K562 (cell line): ENCODE measurements around the gene HOXC5. TPM values are rescaled to one million over a fixed set of nuclear protein-coding genes. Genes with fewer than 3 reads are reported as not detected.

Experiments used
- COPS2 ChIP-seq: fragments of 450-650 bp; conservative IDR thresholded peaks from 2 replicates; pipeline ENCODE4 v1.6.1; 2016; ENCODE audit warnings: mild to moderate bottlenecking, moderate library complexity
- ESRRA ChIP-seq: fragments of 450-650 bp; IDR thresholded peaks from 2 replicates; pipeline ENCODE4 v1.6.1; 2014; ENCODE audit warnings: low read depth, mild to moderate bottlenecking, moderate library complexity, borderline replicate concordance
- FOXJ2 ChIP-seq: fragments of 200-800 bp; sonication (Bioruptor generic); IDR thresholded peaks from 2 replicates; pipeline ENCODE4 v1.6.1; 2016; ENCODE audit warnings: missing genetic modification characterization, missing compliant biosample characterization
- HDAC1 ChIP-seq, 2 experiments: fragments of 450-650 bp; IDR thresholded peaks; 2 replicates each; pipeline ENCODE4 v1.6.1; 2016 to 2017; ENCODE audit warnings: inconsistent platforms in 1 of 2, mild to moderate bottlenecking in 1 of 2, moderate library complexity in 1 of 2
- NEUROD1 ChIP-seq: fragments of 150-350 bp; IDR thresholded peaks from 2 replicates; pipeline ENCODE4 v1.6.1; 2014; ENCODE audit warnings: borderline replicate concordance, low read length, low read depth; ENCODE audit not compliant: partially characterized antibody
- NRF1 ChIP-seq, 2 experiments: fragments of 450-650 bp; IDR thresholded peaks in 1 of 2; conservative IDR thresholded peaks in 1 of 2; 2 replicates each; pipeline ENCODE4 v1.6.1; 2014; ENCODE audit warnings: mild to moderate bottlenecking in 2 of 2
- PCBP1 ChIP-seq: fragments of 200-400 bp; formaldehyde crosslinking; IDR thresholded peaks from 2 replicates; pipeline ENCODE4 v1.6.1; 2018; ENCODE audit warnings: mild to moderate bottlenecking, low read depth, low read length; ENCODE audit not compliant: poor library complexity, severe bottlenecking
- RNF2 ChIP-seq: sonication (generic); IDR thresholded peaks from 2 replicates; pipeline ENCODE4 v1.6.1; 2016
- SAFB2 ChIP-seq: fragments of 200-400 bp; formaldehyde crosslinking; IDR thresholded peaks from 2 replicates; pipeline ENCODE4 v1.6.1; 2018; ENCODE audit warnings: borderline replicate concordance, low read length, low read depth, moderate library complexity; ENCODE audit not compliant: severe bottlenecking
- XRCC5 ChIP-seq: fragments of 200-400 bp; formaldehyde crosslinking; IDR thresholded peaks from 2 replicates; pipeline ENCODE4 v1.6.1; 2017; ENCODE audit warnings: low read depth, mild to moderate bottlenecking, low read length
- ZBTB7A ChIP-seq: IDR thresholded peaks from 2 replicates; pipeline ENCODE4 v1.6.1; 2011; ENCODE audit warnings: low read depth, mild to moderate bottlenecking, low read length, moderate library complexity, borderline replicate concordance; ENCODE audit not compliant: control insufficient read depth
- ZFP36 ChIP-seq: fragments of 150-350 bp; IDR thresholded peaks from 2 replicates; pipeline ENCODE4 v1.6.1; 2018; ENCODE audit warnings: low read length, low read depth; ENCODE audit not compliant: partially characterized antibody
- ZZZ3 ChIP-seq: fragments of 450-650 bp; IDR thresholded peaks from 2 replicates; pipeline ENCODE4 v1.6.1; 2016; ENCODE audit warnings: antibody characterized with exemption, mild to moderate bottlenecking, moderate library complexity
- polyA plus RNA-seq, 8 experiments: library from polyadenylated mRNA; depleted of rRNA in 4 of 8; stranded (reverse) in 5 of 8; unstranded in 3 of 8; fragments of >200 nt; fragmentation: Nextera tagmentation in 2 of 8; fragmentation: Illumina TruSeq in 1 of 8; extraction: Ambion mirVana in 2 of 8; extraction: Trizol in 1 of 8; gene quantifications; 2 replicates each; pipeline versions ENCODE4 v1.2.1 to v1.2.3, GENCODE V29; 2011 to 2014; ENCODE audit warnings: inconsistent platforms in 1 of 8, missing spikeins in 1 of 8
- total RNA-seq, 7 experiments: library from RNA; depleted of rRNA in 6 of 7; stranded (reverse); fragments of >200 nt in 6 of 7; fragmentation: Illumina TruSeq in 2 of 7; extraction: Trizol in 2 of 7; gene quantifications; 2 replicates each; pipeline versions ENCODE4 v1.2.1 to v1.2.3, GENCODE V29; 2011 to 2021; ENCODE audit warnings: low replicate concordance in 1 of 7
- TF ChIP-seq, protein P1 (sequence below): fragments of 450-650 bp; IDR thresholded peaks from 2 replicates; pipeline ENCODE4 v1.6.1; 2017; ENCODE audit warnings: antibody characterized with exemption, mild to moderate bottlenecking
- TF ChIP-seq, protein P2 (sequence below): fragments of 250-450 bp; sonication (Bioruptor Pico); IDR thresholded peaks from 2 replicates; pipeline ENCODE4 v1.5.0; 2021; ENCODE audit warnings: mild to moderate bottlenecking, borderline replicate concordance
- TF ChIP-seq, protein P3 (sequence below): fragments of 450-650 bp; formaldehyde crosslinking; IDR thresholded peaks from 2 replicates; pipeline ENCODE4 v1.4.0; 2020; ENCODE audit warnings: mild to moderate bottlenecking, mixed read lengths
- TF ChIP-seq, protein P4 (sequence below): fragments of 200-800 bp; sonication (Bioruptor generic); IDR thresholded peaks from 2 replicates; pipeline ENCODE4 v1.6.1; 2017; ENCODE audit warnings: missing genetic modification characterization, missing compliant biosample characterization

The HOXC5 gene
- total and polyA plus RNA-seq, 9 of the 15 experiments (the other 6 are each of a cell fraction or from before 2014, with no cell fraction given) = 0.10 to 0.44 (median 0.18) TPM; not detected in 4

DNA sequence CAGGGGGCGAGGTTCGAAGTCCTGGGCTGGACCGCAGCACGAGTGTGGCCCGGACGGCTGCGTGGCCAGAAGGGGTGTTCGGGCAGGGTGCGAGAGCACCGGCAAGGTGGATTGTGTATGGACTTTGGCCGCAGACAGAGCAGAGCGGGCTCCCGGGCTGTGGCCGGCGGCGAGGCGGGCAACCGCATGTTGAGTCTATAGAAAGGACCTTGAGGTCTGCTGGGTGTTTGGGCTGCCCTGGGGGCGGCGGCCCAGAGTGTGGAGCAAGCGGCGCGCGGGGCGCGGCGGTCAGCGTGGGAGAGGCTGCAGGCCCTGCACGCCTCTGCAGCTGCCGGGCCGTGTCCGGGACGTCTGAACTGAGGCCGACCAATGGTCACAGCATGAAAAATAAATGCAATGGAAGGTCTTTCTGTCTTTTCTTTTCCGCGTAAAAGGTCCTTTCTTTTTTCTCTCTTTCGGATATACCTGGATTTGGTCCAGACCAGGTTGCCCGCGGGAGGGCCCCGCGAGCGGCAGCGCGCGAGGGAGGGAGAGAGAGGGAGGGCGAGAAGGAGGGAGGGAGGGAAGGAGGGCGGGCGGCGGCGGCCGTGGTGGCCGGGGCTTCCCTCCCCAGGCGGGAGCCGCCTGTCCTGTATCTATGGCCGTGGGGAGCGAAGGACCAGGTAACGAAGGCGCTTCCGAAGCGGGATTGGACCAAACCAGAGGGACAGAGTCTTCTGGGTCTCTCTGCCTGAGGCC lies 38.4 kb upstream of the HOXC5 start (continued):
- TF ChIP-seq, protein P1, sequence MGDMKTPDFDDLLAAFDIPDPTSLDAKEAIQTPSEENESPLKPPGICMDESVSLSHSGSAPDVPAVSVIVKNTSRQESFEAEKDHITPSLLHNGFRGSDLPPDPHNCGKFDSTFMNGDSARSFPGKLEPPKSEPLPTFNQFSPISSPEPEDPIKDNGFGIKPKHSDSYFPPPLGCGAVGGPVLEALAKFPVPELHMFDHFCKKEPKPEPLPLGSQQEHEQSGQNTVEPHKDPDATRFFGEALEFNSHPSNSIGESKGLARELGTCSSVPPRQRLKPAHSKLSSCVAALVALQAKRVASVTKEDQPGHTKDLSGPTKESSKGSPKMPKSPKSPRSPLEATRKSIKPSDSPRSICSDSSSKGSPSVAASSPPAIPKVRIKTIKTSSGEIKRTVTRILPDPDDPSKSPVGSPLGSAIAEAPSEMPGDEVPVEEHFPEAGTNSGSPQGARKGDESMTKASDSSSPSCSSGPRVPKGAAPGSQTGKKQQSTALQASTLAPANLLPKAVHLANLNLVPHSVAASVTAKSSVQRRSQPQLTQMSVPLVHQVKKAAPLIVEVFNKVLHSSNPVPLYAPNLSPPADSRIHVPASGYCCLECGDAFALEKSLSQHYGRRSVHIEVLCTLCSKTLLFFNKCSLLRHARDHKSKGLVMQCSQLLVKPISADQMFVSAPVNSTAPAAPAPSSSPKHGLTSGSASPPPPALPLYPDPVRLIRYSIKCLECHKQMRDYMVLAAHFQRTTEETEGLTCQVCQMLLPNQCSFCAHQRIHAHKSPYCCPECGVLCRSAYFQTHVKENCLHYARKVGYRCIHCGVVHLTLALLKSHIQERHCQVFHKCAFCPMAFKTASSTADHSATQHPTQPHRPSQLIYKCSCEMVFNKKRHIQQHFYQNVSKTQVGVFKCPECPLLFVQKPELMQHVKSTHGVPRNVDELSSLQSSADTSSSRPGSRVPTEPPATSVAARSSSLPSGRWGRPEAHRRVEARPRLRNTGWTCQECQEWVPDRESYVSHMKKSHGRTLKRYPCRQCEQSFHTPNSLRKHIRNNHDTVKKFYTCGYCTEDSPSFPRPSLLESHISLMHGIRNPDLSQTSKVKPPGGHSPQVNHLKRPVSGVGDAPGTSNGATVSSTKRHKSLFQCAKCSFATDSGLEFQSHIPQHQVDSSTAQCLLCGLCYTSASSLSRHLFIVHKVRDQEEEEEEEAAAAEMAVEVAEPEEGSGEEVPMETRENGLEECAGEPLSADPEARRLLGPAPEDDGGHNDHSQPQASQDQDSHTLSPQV = no peak
- TF ChIP-seq ZFP36 (no peak), ESRRA (no peak), COPS2 (no peak), NRF1 (conservative IDR thresholded peaks at IDR 0.05 in 1 of 2, IDR thresholded peaks at IDR 0.05 in 1 of 2) (peak in 1 of 2 experiments; percentile 25; a peak in 1 of 4 replicates), HDAC1 (IDR thresholded peaks at IDR 0.05) (peak in 1 of 2 experiments; percentile 35; a peak in 2 of 4 replicates), FOXJ2 (tag) (no peak), PCBP1 (peak; percentile 44), NEUROD1 (no peak), ZZZ3 (no peak), XRCC5 (no peak), SAFB2 (no peak), ZBTB7A (0 out of 2 replicates have a peak, but pooled peaks have one; percentile 41), RNF2 (peak; percentile 39; the same call in 1 of the 2 replicates)
- TF ChIP-seq, protein P2, sequence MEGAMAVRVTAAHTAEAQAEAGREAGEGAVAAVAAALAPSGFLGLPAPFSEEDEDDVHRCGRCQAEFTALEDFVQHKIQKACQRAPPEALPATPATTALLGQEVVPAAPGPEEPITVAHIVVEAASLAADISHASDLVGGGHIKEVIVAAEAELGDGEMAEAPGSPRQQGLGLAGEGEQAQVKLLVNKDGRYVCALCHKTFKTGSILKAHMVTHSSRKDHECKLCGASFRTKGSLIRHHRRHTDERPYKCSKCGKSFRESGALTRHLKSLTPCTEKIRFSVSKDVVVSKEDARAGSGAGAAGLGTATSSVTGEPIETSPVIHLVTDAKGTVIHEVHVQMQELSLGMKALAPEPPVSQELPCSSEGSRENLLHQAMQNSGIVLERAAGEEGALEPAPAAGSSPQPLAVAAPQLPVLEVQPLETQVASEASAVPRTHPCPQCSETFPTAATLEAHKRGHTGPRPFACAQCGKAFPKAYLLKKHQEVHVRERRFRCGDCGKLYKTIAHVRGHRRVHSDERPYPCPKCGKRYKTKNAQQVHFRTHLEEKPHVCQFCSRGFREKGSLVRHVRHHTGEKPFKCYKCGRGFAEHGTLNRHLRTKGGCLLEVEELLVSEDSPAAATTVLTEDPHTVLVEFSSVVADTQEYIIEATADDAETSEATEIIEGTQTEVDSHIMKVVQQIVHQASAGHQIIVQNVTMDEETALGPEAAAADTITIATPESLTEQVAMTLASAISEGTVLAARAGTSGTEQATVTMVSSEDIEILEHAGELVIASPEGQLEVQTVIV (CRISPR knock-in tag) = no peak
- TF ChIP-seq, protein P3, sequence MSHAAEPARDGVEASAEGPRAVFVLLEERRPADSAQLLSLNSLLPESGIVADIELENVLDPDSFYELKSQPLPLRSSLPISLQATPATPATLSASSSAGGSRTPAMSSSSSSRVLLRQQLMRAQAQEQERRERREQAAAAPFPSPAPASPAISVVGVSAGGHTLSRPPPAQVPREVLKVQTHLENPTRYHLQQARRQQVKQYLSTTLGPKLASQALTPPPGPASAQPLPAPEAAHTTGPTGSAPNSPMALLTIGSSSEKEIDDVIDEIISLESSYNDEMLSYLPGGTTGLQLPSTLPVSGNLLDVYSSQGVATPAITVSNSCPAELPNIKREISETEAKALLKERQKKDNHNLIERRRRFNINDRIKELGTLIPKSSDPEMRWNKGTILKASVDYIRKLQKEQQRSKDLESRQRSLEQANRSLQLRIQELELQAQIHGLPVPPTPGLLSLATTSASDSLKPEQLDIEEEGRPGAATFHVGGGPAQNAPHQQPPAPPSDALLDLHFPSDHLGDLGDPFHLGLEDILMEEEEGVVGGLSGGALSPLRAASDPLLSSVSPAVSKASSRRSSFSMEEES (CRISPR knock-in tag) = no peak
- TF ChIP-seq, protein P4, sequence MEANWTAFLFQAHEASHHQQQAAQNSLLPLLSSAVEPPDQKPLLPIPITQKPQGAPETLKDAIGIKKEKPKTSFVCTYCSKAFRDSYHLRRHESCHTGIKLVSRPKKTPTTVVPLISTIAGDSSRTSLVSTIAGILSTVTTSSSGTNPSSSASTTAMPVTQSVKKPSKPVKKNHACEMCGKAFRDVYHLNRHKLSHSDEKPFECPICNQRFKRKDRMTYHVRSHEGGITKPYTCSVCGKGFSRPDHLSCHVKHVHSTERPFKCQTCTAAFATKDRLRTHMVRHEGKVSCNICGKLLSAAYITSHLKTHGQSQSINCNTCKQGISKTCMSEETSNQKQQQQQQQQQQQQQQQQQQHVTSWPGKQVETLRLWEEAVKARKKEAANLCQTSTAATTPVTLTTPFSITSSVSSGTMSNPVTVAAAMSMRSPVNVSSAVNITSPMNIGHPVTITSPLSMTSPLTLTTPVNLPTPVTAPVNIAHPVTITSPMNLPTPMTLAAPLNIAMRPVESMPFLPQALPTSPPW (CRISPR knock-in tag) = peak; percentile 87
